Measurements from ENCODE around the gene TEDC1. TPM values are rescaled to one million over a fixed set of nuclear protein-coding genes. Genes with fewer than 3 reads are reported as not detected.

TEDC1 gene
- total RNA-seq, 1 experiment from 2014 or later, result 26.2 TPM

DNA sequence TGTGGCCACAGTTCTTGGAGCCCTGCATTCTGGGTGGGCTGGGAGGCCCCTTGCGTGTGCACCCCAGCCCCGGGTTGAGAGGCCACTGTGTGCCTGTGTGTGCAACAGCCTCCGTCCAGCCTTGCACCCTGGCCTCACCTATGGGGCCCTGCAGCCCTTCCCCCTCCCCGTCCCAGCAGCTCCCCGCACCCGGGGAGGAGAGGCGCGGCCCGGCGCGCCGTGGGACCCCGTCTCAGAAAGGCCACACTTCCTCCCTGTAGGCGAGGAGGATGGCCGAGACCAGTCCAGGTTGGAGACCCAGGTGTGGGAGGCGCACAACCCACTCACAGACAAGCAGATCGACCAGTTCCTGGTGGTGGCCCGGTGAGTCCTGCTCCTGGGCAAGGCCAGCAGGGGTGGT, 33.0 kb upstream of the TEDC1 start:
- H3K79me1 ChIP-seq (ENCODE audit: insufficient read depth, low read depth, low read length, poor library complexity, severe bottlenecking), result no peaks in the 10 kb centered on the region
- no peaks in the 10 kb centered on the region for H3K4me1 ChIP-seq (ENCODE audit: insufficient read depth, low read length)
- H3K4me2 ChIP-seq (ENCODE audit: insufficient read depth, insufficient read length, low read length), result no peak overlapping the region
- H3K23ac ChIP-seq (ENCODE audit: insufficient read length, low read depth, low read length), result no peak overlapping the region
- no peaks in the 10 kb centered on the region for H4K20me1 ChIP-seq (ENCODE audit: control insufficient read depth, insufficient read depth, insufficient read length)
- H3K4me3 Mint-ChIP-seq, result no peak overlapping the region
- H2BK120ac ChIP-seq (ENCODE audit: low read depth, low read length, poor library complexity, severe bottlenecking), result no peak overlapping the region
- no peak overlapping the region for H3K9ac ChIP-seq (ENCODE audit: extremely low read depth, insufficient read length, low read length)
- H3K9me3 Mint-ChIP-seq, result no peaks in the 10 kb centered on the region; a peak in 1 of 5 replicates
- WGBS (ENCODE audit: extremely low coverage, insufficient read length, low lambda C conversion rate), result no CpG with 5 or more reads among the region's 18 CpGs
- H3K27ac Mint-ChIP-seq, result no peak overlapping the region
- H2BK12ac ChIP-seq (ENCODE audit: insufficient read length, low read depth, low read length), result no peak overlapping the region
- no peaks in the 10 kb centered on the region for H3K23me2 ChIP-seq (ENCODE audit: insufficient read length, low read depth, low read length, poor library complexity, severe bottlenecking)
- no peak overlapping the region for H3T11ph ChIP-seq (ENCODE audit: low read length)
- TF ChIP-seq, protein P1, sequence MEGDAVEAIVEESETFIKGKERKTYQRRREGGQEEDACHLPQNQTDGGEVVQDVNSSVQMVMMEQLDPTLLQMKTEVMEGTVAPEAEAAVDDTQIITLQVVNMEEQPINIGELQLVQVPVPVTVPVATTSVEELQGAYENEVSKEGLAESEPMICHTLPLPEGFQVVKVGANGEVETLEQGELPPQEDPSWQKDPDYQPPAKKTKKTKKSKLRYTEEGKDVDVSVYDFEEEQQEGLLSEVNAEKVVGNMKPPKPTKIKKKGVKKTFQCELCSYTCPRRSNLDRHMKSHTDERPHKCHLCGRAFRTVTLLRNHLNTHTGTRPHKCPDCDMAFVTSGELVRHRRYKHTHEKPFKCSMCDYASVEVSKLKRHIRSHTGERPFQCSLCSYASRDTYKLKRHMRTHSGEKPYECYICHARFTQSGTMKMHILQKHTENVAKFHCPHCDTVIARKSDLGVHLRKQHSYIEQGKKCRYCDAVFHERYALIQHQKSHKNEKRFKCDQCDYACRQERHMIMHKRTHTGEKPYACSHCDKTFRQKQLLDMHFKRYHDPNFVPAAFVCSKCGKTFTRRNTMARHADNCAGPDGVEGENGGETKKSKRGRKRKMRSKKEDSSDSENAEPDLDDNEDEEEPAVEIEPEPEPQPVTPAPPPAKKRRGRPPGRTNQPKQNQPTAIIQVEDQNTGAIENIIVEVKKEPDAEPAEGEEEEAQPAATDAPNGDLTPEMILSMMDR (conservative IDR thresholded peaks at IDR 0.05), result no peak
- 0 out of 4 replicates have a peak, but pooled peaks cover 0 to 1% of the 10 kb centered on the region in 2 experiments for H3K4me1 Mint-ChIP-seq
- DNase-seq, result no peak
- H4K5ac ChIP-seq (ENCODE audit: insufficient read length, low read depth, low read length), result no peak overlapping the region
- no peak overlapping the region for H3K4ac ChIP-seq (ENCODE audit: low read depth, low read length)
- no peak overlapping the region for H3K18ac ChIP-seq (ENCODE audit: insufficient read length, low read depth, low read length)
- peaks cover 20 to 51% (median 49%) of the 10 kb centered on the region in 3 experiments; a peak in 6 of 7 replicates for H3K36me3 Mint-ChIP-seq (ENCODE audit: insufficient read depth in 1 of 3, low read depth in 3 of 3)
- no peak overlapping the region for H2BK20ac ChIP-seq (ENCODE audit: low read depth, low read length, poor library complexity, severe bottlenecking)
- no peaks in the 10 kb centered on the region for H3K27me3 Mint-ChIP-seq (ENCODE audit: low read depth)
- no peak overlapping the region for H3K14ac ChIP-seq (ENCODE audit: insufficient read depth, low read length)
- no peaks in the 10 kb centered on the region for H3K79me2 ChIP-seq (ENCODE audit: insufficient read depth, low read length)
- no peak overlapping the region for H3K27ac ChIP-seq (ENCODE audit: insufficient read length, low read depth, low read length)
- H4K8ac ChIP-seq (replicated peaks; ENCODE audit: insufficient read length, low read depth, low read length), result no peak overlapping the region
- H2BK15ac ChIP-seq (ENCODE audit: low read depth, low read length), result no peak overlapping the region
- H3K9me3 ChIP-seq (ENCODE audit: control insufficient read depth, low read depth, low read length), result no peaks in the 10 kb centered on the region
- H4K91ac ChIP-seq (ENCODE audit: insufficient read length, low read depth, low read length), result no peak overlapping the region
- no peak overlapping the region for H2AK5ac ChIP-seq (ENCODE audit: insufficient read length, low read length)
- H3K56ac ChIP-seq (ENCODE audit: insufficient read length, low read depth, low read length), result no peak overlapping the region
- H2AFZ ChIP-seq (ENCODE audit: low read length), result no peak overlapping the region
- no peak overlapping the region for H2BK5ac ChIP-seq (ENCODE audit: insufficient read length, low read length)
- H3K27me3 ChIP-seq (ENCODE audit: insufficient read depth, low read length), result no peaks in the 10 kb centered on the region

All from H9 (cell line).